ENCODE data around the gene ARHGAP24.

DNA sequence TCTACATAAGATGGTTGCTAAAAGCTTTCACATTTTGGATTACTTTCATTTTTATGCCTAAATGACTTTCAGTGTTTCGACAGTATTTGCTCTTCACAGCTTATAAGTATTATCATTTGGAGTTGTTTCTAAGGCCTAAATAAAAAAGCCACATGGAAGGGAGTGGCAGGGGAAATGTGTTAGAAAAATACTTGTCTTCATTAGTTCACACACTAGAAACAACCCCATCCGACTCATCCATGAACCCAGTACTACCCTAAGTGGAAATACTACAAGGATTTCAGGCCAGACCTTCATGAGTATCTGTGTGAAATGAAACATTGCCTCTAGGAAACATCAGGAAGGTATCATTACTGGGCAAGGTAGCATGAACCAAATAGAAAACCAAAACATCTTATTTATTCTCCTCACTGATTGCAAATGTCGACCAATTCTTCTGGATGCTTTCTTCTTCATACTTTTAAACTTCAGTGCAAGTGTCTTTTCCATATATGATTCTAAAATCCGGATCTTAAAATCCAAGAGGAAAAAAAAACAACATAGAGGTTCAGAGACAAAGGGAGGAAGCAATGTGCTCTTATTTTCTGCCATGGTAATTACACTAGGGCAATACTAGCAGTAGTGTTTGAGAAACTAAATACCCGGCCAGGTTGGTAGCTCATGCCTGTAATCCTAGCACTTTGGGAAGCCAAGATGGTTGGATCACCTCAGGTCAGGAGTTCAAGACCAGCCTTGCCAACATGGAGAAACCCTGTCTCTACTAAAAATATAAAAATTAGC, 349.4 kb downstream of the ARHGAP24 start:
- no peak for TF ChIP-seq POLR2A (IDR thresholded peaks at IDR 0.05)
- TF ChIP-seq, protein P1, sequence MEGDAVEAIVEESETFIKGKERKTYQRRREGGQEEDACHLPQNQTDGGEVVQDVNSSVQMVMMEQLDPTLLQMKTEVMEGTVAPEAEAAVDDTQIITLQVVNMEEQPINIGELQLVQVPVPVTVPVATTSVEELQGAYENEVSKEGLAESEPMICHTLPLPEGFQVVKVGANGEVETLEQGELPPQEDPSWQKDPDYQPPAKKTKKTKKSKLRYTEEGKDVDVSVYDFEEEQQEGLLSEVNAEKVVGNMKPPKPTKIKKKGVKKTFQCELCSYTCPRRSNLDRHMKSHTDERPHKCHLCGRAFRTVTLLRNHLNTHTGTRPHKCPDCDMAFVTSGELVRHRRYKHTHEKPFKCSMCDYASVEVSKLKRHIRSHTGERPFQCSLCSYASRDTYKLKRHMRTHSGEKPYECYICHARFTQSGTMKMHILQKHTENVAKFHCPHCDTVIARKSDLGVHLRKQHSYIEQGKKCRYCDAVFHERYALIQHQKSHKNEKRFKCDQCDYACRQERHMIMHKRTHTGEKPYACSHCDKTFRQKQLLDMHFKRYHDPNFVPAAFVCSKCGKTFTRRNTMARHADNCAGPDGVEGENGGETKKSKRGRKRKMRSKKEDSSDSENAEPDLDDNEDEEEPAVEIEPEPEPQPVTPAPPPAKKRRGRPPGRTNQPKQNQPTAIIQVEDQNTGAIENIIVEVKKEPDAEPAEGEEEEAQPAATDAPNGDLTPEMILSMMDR (IDR thresholded peaks at IDR 0.05) = no peak
